Measurements from ENCODE around the gene GPR31. TPM values are rescaled to one million over a fixed set of nuclear protein-coding genes. Genes with fewer than 3 reads are reported as not detected.

Gene GPR31
- total RNA-seq, 1 donor from 2014 or later = not detected

DNA sequence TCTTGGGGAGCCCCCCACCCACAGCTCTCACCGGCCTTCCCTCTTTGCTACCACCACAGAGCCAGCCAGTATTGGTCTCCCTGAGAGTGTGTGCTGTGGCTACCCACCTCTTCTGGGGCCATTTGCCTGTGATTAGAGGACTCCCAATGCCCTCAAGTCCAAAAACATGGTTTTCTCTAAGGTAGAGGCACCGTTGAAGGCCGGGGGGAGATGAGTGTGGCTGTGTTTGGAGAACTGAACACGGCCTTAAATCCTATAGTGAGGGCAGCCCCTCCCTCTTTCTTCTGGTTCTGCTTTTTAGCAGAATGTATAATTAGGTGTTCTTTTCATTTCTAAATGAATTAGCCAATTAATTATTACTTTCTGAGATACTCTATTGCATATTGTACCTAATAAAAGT, 32.4 kb downstream of the GPR31 start:
- TF ChIP-seq, protein P1, sequence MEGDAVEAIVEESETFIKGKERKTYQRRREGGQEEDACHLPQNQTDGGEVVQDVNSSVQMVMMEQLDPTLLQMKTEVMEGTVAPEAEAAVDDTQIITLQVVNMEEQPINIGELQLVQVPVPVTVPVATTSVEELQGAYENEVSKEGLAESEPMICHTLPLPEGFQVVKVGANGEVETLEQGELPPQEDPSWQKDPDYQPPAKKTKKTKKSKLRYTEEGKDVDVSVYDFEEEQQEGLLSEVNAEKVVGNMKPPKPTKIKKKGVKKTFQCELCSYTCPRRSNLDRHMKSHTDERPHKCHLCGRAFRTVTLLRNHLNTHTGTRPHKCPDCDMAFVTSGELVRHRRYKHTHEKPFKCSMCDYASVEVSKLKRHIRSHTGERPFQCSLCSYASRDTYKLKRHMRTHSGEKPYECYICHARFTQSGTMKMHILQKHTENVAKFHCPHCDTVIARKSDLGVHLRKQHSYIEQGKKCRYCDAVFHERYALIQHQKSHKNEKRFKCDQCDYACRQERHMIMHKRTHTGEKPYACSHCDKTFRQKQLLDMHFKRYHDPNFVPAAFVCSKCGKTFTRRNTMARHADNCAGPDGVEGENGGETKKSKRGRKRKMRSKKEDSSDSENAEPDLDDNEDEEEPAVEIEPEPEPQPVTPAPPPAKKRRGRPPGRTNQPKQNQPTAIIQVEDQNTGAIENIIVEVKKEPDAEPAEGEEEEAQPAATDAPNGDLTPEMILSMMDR (IDR thresholded peaks at IDR 0.05; ENCODE audit: insufficient read depth, low read length, poor library complexity, severe bottlenecking) = no peak
- no peak for DNase-seq (ENCODE audit: low read depth)
- Histone ChIP-seq H3K36me3 (ENCODE audit: control insufficient read depth, insufficient read depth, low read length) (no peaks in the 10 kb centered on the region), H3K4me3 (ENCODE audit: low read depth, low read length) (no peak overlapping the region), H3K27me3 (ENCODE audit: control insufficient read depth, insufficient read depth, low read length) (no peaks in the 10 kb centered on the region)

DNA sequence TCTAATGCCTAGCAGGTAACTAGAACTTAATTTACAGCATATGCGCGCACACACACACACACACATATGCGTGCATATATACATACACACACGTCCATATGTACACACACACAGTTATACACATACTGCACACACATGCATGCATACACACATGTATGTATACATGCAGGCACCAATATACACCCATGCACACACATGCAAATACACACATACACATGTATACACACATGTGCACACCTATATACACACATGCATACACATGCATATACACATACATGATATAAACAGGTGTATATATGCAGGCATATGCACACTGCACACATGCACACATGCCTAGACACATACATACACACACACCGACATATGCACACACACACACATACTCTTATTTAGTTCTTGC, 33.0 kb downstream of the GPR31 start:
- Histone ChIP-seq H3K27me3 (ENCODE audit: control insufficient read depth, insufficient read depth, low read length) (no peaks in the 10 kb centered on the region), H3K36me3 (ENCODE audit: control insufficient read depth, insufficient read depth, low read length) (no peaks in the 10 kb centered on the region), H3K4me3 (ENCODE audit: low read depth, low read length) (no peak overlapping the region)
- no peak for DNase-seq (ENCODE audit: low read depth)
- TF ChIP-seq, protein P1 (IDR thresholded peaks at IDR 0.05; ENCODE audit: insufficient read depth, low read length, poor library complexity, severe bottlenecking) = no peak

DNA sequence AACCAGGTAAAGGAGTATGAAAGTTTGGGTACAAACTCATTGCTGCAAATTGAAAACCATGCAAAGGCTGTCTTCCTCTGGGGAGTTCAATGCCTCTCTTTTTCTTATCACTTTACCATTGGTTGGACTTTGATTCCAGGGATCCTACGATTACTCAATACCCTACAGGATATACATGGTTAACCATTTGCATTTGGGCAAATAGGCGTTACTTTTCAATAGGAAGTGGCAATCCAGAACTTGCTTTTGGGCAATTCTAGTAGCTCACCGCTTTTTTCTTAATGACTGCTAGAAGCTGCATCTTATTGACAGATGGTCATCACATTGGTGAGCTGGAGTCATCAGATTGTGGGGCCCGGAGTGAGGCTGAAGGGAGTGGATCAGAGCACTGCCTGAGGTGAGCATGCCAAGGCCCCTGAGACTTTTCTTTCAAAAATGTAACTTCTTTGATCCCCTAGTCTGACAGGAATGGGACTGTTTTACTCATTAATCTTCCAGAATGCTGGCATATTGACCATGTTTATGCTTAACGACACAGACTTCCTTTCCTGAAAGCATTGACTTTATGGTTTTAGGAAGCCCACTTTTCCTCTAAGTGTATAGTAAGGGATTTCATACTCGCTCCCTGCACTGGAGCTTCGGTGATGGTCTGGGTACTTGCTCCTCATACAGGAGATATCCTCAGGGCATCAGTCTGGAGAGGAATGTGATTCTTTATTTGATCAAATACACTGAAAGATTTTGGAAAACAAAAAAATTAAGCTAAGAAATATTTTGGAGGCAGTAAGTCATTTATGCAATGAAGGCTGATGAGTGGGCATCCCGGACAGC, 34.7 kb downstream of the GPR31 start, which contains the start of gene CCR6:
Gene CCR6 (plus strand): TSS at position 270 of the 831 bp plus-strand sequence. CDS start 13,039 bp downstream, outside the sequence.
- Histone ChIP-seq H3K36me3 (ENCODE audit: control insufficient read depth, insufficient read depth, low read length) (no peaks in the 10 kb centered on the region), H3K27me3 (ENCODE audit: control insufficient read depth, insufficient read depth, low read length) (peaks cover 2% of the 10 kb centered on the region), H3K4me3 (ENCODE audit: low read depth, low read length) (no peak within 1 kb of the TSS)
- TF ChIP-seq, protein P1 (IDR thresholded peaks at IDR 0.05; ENCODE audit: insufficient read depth, low read length, poor library complexity, severe bottlenecking) = no peak
- no peak for DNase-seq (ENCODE audit: low read depth)

DNA sequence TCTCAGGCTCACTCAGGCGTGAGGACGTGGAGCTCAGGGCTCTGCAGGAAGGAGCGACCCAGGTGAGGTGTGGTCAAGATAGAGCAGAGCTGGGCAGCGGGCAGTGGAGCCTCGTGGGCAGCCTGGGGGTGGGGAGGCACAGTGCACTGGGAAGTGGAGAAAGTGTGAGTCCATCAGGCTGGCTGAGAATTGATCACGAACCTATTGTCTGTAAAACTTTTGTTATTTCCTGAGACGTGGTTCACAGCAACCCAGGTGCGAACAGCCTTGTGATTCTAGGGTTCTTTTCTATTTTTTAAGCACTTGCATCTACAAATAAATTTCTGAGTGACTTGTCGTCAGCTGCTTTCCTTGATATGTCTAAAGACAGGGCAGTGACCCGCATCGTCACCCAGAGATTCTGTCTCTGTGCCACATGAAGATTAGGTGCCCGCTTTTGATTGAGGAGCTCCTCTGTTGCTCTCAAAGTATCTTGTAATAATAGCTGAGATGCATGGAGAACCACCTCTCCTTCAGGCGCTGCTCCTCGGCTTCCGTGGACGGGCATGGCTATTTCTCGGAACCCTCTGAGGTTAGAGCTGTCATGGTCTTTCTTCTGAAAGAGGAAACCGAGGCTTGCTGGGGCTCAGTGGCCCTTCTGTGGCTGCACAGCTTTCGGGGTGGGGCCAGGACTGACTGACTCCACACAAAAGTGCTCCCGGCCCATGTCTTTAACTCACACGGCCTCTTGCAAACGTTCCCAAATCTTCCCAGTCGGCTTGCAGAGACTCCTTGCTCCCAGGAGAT, 35.5 kb downstream of the GPR31 start:
- DNase-seq (ENCODE audit: low read depth) = no peak

DNA sequence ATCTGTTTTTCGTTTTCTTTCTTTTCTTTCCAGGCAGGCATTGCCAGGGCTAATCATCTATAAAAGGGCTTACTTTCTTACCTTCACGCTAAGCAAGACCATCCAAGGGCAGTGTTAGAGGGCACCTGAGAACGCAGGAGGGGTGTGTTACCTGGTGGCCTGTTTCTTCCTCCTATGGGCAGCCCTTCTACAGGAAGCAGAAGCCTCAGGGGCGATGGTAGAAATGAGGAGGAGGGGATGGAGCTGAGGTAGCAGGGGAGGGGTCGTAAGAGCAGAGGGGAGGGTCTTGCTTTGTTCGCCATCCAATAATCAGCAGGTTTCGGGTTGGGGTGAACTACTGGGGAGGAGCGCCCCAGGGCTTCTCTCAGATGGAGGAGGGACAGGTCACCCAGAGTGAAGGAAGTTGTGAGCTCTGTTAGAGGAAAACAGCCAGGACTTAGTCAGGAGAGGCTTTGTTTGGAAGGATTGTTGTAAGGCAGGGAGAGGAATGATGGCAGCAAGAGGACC, 36.4 kb downstream of the GPR31 start:
- TF ChIP-seq, protein P1 (IDR thresholded peaks at IDR 0.05; ENCODE audit: insufficient read depth, low read length, poor library complexity, severe bottlenecking) = no peak
- no peak for DNase-seq (ENCODE audit: low read depth)
- Histone ChIP-seq H3K27me3 (ENCODE audit: control insufficient read depth, insufficient read depth, low read length) (peaks cover 3% of the 10 kb centered on the region), H3K36me3 (ENCODE audit: control insufficient read depth, insufficient read depth, low read length) (no peaks in the 10 kb centered on the region), H3K4me3 (ENCODE audit: low read depth, low read length) (no peak overlapping the region)

More for the DNA sequence above, 35.5 kb downstream of the GPR31 start:
- Histone ChIP-seq H3K4me3 (ENCODE audit: low read depth, low read length) (no peak overlapping the region), H3K36me3 (ENCODE audit: control insufficient read depth, insufficient read depth, low read length) (no peaks in the 10 kb centered on the region), H3K27me3 (ENCODE audit: control insufficient read depth, insufficient read depth, low read length) (peaks cover 2% of the 10 kb centered on the region)
- TF ChIP-seq, protein P1 (IDR thresholded peaks at IDR 0.05; ENCODE audit: insufficient read depth, low read length, poor library complexity, severe bottlenecking) = no peak
